GM12891 (cell line): Measurements from ENCODE around the gene CD207.
A peak's percentile ranks its signal among the peaks of the same experiment; 100 is the strongest.

Experiments
- DNase-seq: peaks from one replicate; pipeline ENCODE4 v3.0.0; 2011; ENCODE audit warnings: low spot score; ENCODE audit not compliant: insufficient read length
- FAIRE-seq: peaks from 2 replicates; lab custom pipeline; 2011; peaks lifted over from hg19 to GRCh38; lab: Jason Lieb, UNC
- PAX5 ChIP-seq: IDR thresholded peaks from 2 replicates; pipeline ENCODE4 v1.6.1; 2011; ENCODE audit warnings: low read length, moderate library complexity, mild to moderate bottlenecking; ENCODE audit not compliant: insufficient read depth, severe bottlenecking
- POLR2A ChIP-seq: IDR thresholded peaks from 2 replicates; pipeline ENCODE4 v1.6.1; 2011; ENCODE audit warnings: low read depth, low read length, control low read depth
- POLR2AphosphoS5 ChIP-seq: IDR thresholded peaks from 2 replicates; pipeline ENCODE4 v1.6.1; 2011; ENCODE audit warnings: low read depth, low read length, control low read depth
- POU2F2 ChIP-seq: IDR thresholded peaks from 2 replicates; pipeline ENCODE4 v1.6.1; 2011; ENCODE audit warnings: low read depth, mild to moderate bottlenecking, control low read depth, low read length, moderate library complexity
- SPI1 ChIP-seq: IDR thresholded peaks from 2 replicates; pipeline ENCODE4 v1.6.1; 2011; ENCODE audit warnings: low read depth, low read length, control low read depth
- TAF1 ChIP-seq: IDR thresholded peaks from 2 replicates; pipeline ENCODE4 v1.6.1; 2011; ENCODE audit warnings: low read depth, low read length, control low read depth

The CD207 gene

DNA sequence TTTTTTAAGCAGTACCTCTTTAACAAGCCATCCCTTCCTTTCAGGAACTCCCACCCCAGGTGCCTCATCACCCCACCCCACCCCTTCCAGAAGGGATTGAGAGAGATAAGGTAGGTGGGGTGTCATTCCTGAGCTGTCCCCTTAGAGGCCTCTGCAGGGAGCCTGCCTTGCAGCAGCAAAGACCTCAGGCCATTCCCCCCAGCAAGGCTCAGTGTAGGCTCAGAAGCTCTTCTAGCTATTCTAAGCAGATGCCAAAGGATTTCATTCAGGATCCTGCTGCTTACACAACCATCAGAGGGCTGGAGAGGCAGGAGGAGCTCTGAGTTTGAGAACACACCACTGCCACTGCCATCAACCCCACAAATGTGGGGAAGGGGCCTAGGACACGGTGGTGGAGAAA, 39.4 kb downstream of the CD207 start:
- FAIRE-seq (no peak), DNase-seq (no peak)
- no peak for TF ChIP-seq POU2F2
- no peak for TF ChIP-seq SPI1
- TF ChIP-seq PAX5: no peak
- TF ChIP-seq POLR2AphosphoS5: no peak
- no peak for TF ChIP-seq POLR2A
- TF ChIP-seq TAF1: no peak

DNA sequence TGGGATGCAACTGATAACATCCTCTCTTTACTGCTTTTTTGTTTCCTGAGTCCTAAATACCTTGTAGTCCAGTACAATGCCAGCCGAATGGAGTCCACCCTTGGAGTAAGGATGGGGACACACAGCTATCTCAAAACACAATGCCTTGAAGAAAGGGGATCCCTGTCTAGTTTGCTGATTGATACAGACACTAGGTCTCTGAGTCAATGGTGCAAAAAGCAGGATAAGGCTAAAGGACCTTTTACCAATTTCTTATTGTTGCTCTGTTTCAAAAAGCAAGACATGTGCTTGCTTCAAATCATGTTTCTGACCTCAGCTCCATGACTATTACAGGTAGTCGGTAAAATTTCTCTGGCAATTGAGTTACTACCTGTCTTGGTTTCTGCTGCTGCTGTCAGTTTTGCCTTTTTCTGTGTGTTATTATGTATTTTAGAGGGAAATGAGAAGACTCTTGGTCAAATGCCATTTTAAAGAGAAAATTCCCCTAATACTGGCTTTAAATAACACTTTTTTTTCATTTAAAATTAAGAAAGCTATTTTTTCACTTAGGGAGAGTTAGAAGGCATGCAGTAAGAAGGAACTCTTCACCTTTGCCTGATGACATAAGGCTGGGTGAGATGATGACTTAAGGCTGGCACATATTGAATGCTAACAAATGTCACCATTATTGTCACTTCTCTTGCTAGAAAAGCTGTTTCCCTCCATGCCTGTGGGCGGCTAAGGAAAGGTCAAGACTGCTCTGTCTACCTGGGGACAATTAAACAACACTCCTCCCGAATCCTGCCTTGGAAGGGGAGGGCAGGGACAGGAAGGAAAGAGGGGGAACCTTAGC, 40.2 kb downstream of the CD207 start:
- DNase-seq: no peak
- FAIRE-seq: no peak
- TF ChIP-seq SPI1: no peak
- no peak for TF ChIP-seq TAF1
- no peak for TF ChIP-seq POLR2A

DNA sequence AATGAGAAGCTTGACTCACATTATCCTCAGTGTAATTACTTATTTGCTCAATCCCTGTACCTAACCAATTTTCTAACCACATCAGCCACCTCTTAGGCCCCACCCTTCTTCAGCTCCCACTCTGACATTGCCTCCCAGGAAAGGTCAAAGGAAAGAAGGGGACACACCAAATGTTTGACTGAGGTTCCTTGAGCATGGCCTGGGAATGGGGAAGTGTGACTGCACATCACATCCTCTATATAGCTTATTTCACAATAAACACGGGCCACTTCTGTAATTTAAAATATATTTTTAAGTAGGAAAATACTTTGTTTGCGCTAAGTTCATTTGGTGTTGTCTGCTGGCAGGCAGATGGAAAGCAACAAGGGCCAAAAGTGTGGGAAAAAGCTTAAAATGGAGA, 42.2 kb downstream of the CD207 start:
- FAIRE-seq (no peak), DNase-seq (no peak)

DNA sequence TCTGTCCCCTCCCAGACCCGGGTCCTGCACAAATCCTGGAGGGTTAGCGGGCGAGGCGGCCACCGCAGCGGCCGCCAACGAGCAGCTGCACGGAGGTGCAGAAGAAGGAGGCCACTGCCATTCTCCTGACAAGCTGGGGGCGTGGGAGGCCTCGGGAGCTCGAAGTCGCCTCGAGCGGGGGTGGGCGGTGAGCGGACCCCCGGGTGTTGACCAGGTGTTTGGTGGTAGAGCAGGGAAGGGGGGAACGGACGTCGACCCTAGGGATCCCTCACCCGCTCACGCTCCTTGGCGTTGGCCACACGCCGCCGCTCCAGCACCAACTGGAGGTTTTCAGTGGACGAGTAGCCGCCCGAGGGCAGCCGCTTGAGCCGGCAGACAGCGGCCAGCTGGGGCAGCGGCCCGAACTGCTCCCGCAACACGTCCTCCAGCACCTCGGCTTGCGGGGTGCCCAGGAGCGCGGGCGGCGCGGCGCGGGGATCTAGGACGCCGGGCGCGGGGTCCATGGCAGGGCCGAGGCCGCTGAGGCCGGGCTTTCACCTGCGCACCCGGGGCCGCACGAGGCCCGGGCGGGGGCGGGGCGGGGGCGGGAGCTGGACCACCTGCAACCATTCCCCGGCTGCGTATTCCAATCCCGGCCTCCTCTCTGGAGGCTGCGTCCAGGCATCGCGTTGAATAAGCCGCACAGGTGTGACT, 45.3 kb downstream of the CD207 start, which contains the start of gene FIGLA:
TSS of gene FIGLA (minus strand) at position 508 of the 693 bp plus-strand sequence. CDS start at position 503, 5 bp downstream.
- DNase-seq (no peak), FAIRE-seq (no peak)
- TF ChIP-seq TAF1 (no peak), POU2F2 (no peak), POLR2AphosphoS5 (no peak), SPI1 (no peak), PAX5 (no peak), POLR2A (no peak)

More for the DNA sequence above, 42.2 kb downstream of the CD207 start:
- no peak for TF ChIP-seq PAX5
- TF ChIP-seq SPI1: no peak
- no peak for TF ChIP-seq POU2F2
- no peak for TF ChIP-seq TAF1
- TF ChIP-seq POLR2AphosphoS5: no peak
- TF ChIP-seq POLR2A: no peak

DNA sequence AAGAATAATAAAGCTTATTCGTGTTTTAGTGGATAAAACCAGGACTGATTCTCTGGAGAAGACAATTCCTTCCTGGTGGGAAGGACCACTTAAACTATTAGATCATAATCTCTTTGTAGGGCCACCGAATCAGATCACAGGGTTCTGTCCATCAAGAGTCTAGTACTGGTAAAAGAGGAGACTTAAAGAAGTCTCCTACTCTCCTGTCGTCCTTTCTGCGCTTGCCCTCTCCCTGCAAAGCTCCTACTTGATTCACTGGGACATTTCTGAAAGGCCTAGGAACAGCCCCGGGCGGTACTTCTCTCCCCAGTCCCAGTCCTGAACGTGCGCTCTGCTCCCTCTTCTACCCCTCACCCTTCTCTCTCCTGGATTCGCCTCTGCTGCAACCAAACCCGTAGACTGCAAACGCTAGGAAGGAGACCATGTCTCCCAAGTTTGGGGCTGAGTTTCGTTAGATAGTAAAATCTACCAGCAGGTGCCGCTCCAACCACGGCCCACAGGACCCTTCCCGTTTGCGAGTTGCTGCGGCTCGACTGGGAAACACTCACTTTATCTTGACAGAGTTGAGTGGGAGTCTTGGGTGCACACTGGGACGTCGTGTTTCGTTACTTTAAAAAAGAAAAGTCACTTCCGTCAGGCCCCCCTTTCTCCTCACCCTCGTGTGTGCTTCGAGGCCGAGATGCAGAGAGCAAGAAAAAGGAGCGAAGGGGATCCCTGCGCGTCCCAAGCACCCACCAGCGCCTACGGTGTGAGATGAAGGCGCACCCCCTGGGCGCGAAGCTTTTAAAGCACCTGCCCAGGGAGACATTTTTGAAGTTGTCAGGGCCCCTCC, 46.1 kb downstream of the CD207 start:
- peak; percentile 13 for FAIRE-seq
- no peak for DNase-seq
- TF ChIP-seq POLR2A: no peak
- TF ChIP-seq TAF1: no peak
- no peak for TF ChIP-seq PAX5
- TF ChIP-seq POU2F2: no peak
- no peak for TF ChIP-seq POLR2AphosphoS5
- no peak for TF ChIP-seq SPI1

DNA sequence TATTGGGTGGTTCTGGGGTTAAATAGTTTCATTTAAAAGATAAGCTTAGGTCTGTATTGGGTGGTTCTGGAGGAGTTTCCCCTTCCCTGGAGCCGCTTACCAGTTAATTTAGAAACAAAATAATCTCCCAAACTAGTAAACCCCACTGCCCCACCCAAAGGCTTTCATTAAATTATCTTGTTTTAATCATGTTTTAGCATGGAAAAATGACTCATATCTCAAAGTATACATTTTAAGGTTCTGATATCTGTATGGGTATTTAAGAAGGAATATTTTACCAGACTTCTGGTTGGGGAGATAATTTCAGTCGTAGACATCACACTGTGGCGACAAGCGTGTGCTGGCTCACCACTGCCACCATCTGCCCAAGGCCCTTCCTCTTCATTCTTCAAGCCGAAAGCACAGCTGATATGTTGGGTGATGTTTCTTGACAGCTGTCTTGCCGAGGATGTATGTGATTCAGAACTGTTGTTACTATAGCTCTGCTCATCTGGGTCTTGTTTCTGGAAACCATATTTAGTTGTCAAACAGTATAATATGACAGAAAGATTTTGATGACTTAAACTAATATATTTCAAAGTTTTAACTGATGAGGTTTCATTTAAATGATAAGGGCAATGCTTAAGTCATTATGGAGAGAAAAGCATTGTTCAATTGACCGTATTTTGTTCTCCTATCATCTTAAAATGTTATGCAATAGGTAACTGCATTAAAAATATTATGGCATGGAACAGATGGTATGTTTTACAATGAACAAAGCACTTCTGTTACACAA, 50.3 kb downstream of the CD207 start:
- TF ChIP-seq POU2F2: no peak
- TF ChIP-seq POLR2AphosphoS5: no peak
- no peak for TF ChIP-seq PAX5
- FAIRE-seq (peak; percentile 13), DNase-seq (no peak)

DNA sequence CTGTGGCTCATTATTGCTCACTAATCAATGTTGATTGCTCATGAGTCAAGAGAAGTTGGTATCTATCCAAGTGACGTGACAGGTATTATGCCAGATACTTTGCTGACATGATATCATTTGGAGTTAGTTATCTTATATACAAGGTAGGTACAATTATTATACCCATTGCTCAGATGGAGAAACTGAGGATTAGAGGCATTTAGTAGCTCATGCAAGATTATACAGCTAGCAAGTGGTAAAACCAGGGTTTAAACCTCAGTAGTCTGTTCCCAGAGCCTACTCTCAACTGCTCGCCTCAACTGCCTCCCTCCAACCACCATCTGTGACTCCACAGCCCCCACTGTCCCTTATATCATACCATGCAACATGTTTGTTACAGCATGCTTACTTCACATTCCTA, 51.3 kb downstream of the CD207 start:
- FAIRE-seq: no peak
- no peak for DNase-seq
- no peak for TF ChIP-seq POLR2AphosphoS5
- no peak for TF ChIP-seq POU2F2
- no peak for TF ChIP-seq PAX5
- no peak for TF ChIP-seq SPI1
- TF ChIP-seq POLR2A: no peak
- no peak for TF ChIP-seq TAF1
